B cell (primary cell): ENCODE data around the gene WDR45. TPM values are rescaled to one million over a fixed set of nuclear protein-coding genes. Genes with fewer than 3 reads are reported as not detected.

Source experiments
- ATAC-seq: fragments of 200-7000 bp; cut with Tn5 transposase; one replicate; pipeline ENCODE4 v1.10.0; 2021; ENCODE audit warnings: low read depth, mild to moderate bottlenecking, moderate number of reproducible peaks, moderate library complexity
- CTCF ChIA-PET: fragments of 350-600 bp; sonication (Branson Sonifier 250); formaldehyde crosslinking; loops from one replicate; lab custom pipeline; 2021; ENCODE audit warnings: antibody characterized with exemption, inconsistent platforms; lab: Charles Lee
- POLR2A ChIA-PET: fragments of 350-600 bp; sonication (Branson Sonifier 250); formaldehyde crosslinking; loops from one replicate; lab custom pipeline; 2021; ENCODE audit warnings: antibody characterized with exemption; lab: Charles Lee
- DNase-seq: peaks from one replicate; pipeline ENCODE4 v3.0.0; 2013
- H2AFZ ChIP-seq: 2 replicates; pipeline ENCODE4 v1.6.1; 2012; ENCODE audit warnings: mild to moderate bottlenecking, low read depth, low read length; ENCODE audit not compliant: insufficient read depth, poor library complexity, severe bottlenecking
- H3K27ac ChIP-seq, 2 donors: 1 replicate in 1 of 2; 2 replicates in 1 of 2; pipeline ENCODE4 v1.5.1; 2012 to 2013; ENCODE audit warnings: low read length in 2 of 2, mild to moderate bottlenecking in 2 of 2, moderate library complexity in 1 of 2
- H3K27me3 ChIP-seq, 4 experiments: fragments of 200-600 bp in 1 of 4; sonication (generic) in 1 of 4; replicated peaks in 1 of 4; 1 replicate in 2 of 4; 2 replicates in 2 of 4; pipeline versions ENCODE4 v1.6.1 to v1.7.0; 2013 to 2016; ENCODE audit warnings: low read length in 3 of 4, mild to moderate bottlenecking in 2 of 4, mixed read lengths in 1 of 4, moderate library complexity in 1 of 4; ENCODE audit not compliant: insufficient read depth in 4 of 4, control insufficient read depth in 3 of 4; ENCODE audit errors: control extremely low read depth in 1 of 4
- H3K36me3 ChIP-seq, 2 experiments: replicated peaks in 1 of 2; 1 replicate in 1 of 2; 2 replicates in 1 of 2; pipeline versions ENCODE4 v1.6.1 to v1.7.1; 2013; ENCODE audit warnings: low read length in 1 of 2; ENCODE audit not compliant: insufficient read depth in 2 of 2, control insufficient read depth in 1 of 2; ENCODE audit errors: control extremely low read depth in 1 of 2, extremely low read depth in 1 of 2
- H3K4me1 ChIP-seq, 2 donors: fragments of 200-600 bp in 1 of 2; sonication (generic) in 1 of 2; 1 replicate in 1 of 2; 2 replicates in 1 of 2; pipeline versions ENCODE4 v1.5.1 to v1.6.1; 2013 to 2017; ENCODE audit warnings: low read length in 2 of 2; ENCODE audit not compliant: control insufficient read depth in 2 of 2, insufficient read depth in 2 of 2
- H3K4me2 ChIP-seq: replicated peaks from 2 replicates; pipeline ENCODE3; 2012; ENCODE audit warnings: mild to moderate bottlenecking, low read depth, low read length; ENCODE audit not compliant: poor library complexity, severe bottlenecking
- H3K4me3 ChIP-seq, 5 experiments: fragments of 200-600 bp in 1 of 5; sonication (generic) in 1 of 5; 1 replicate in 3 of 5; 2 replicates in 2 of 5; pipeline versions ENCODE4 v1.5.1 to v1.7.0; 2011 to 2016; ENCODE audit warnings: low read length in 4 of 5, mild to moderate bottlenecking in 4 of 5, low read depth in 2 of 5, control low read depth in 1 of 5, moderate library complexity in 1 of 5; ENCODE audit not compliant: insufficient read depth in 1 of 5; ENCODE audit errors: control extremely low read depth in 1 of 5, extremely low read depth in 1 of 5
- H3K79me2 ChIP-seq: fragments of 200-600 bp; sonication (generic); one replicate; pipeline ENCODE4 v1.6.0; 2016; ENCODE audit warnings: low read length; ENCODE audit not compliant: control insufficient read depth, insufficient read depth
- H3K9ac ChIP-seq: fragments of 200-600 bp; sonication (generic); 2 replicates; pipeline ENCODE4 v1.6.1; 2017; ENCODE audit warnings: mild to moderate bottlenecking, low read length, moderate library complexity
- H3K9me3 ChIP-seq, 3 donors: one replicate each; pipeline versions ENCODE4 v1.6.1 to v1.7.1; 2013; ENCODE audit warnings: low read length in 2 of 3; ENCODE audit not compliant: control insufficient read depth in 2 of 3, insufficient read depth in 1 of 3; ENCODE audit errors: control extremely low read depth in 1 of 3
- H4K20me1 ChIP-seq: 2 replicates; pipeline ENCODE4 v1.6.0; 2012; ENCODE audit warnings: mild to moderate bottlenecking, low read length; ENCODE audit not compliant: insufficient read depth, control insufficient read depth, poor library complexity, severe bottlenecking
- H3K27ac Mint-ChIP-seq: one replicate; pipeline ENCODE4 v1.8.0; 2021; ENCODE audit warnings: mixed read lengths
- H3K27me3 Mint-ChIP-seq: one replicate; pipeline ENCODE4 v1.8.0; 2021; ENCODE audit warnings: mixed read lengths
- H3K4me1 Mint-ChIP-seq: one replicate; pipeline ENCODE4 v1.8.0; 2021; ENCODE audit warnings: mixed read lengths
- H3K4me3 Mint-ChIP-seq: one replicate; pipeline ENCODE4 v1.8.0; 2021; ENCODE audit warnings: mixed read lengths
- H3K9me3 Mint-ChIP-seq: one replicate; pipeline ENCODE4 v1.8.0; 2022; ENCODE audit warnings: mixed read lengths; ENCODE audit not compliant: insufficient read depth
- EZH2 ChIP-seq: IDR thresholded peaks from 2 replicates; pipeline ENCODE4 v1.6.1; 2012; ENCODE audit warnings: borderline replicate concordance, low read depth, mild to moderate bottlenecking, moderate library complexity, low read length; ENCODE audit not compliant: insufficient read depth, poor library complexity, severe bottlenecking
- WGBS: methylation state at CpG from one replicate; pipeline ENCODE4 v1.1.5; 2013; ENCODE audit warnings: missing lambda C conversion rate; ENCODE audit not compliant: insufficient coverage; 5-methylcytosine and 5-hydroxymethylcytosine counted together
- intact Hi-C: fragments of 100-400 bp; cut with micrococcal nuclease; formaldehyde crosslinking; loops from one replicate; pipeline ENCODE4 v1.10.0; 2022
- polyA plus RNA-seq: library from polyadenylated mRNA; depleted of rRNA; stranded (reverse); fragments of >200 nt; gene quantifications from 2 replicates; pipeline ENCODE4 v1.2.3, GENCODE V29; 2012
- total RNA-seq, 2 donors: library from RNA; stranded (reverse); fragments of 120-200 nt in 1 of 2; gene quantifications; 1 replicate in 1 of 2; 2 replicates in 1 of 2; pipeline versions ENCODE4 v1.2.3 to v1.2.4, GENCODE V29; 2013 to 2022
- TF ChIP-seq, protein P1 (sequence below): fragments of 200-600 bp; IDR thresholded peaks from one replicate; pipeline ENCODE4 v1.8.0; 2022; ENCODE audit warnings: antibody characterized with exemption, mild to moderate bottlenecking

Gene WDR45
- total and polyA plus RNA-seq, 2 donors (not counting 1 experiment from before 2014, with no cell fraction given): 100 to 153 TPM

DNA sequence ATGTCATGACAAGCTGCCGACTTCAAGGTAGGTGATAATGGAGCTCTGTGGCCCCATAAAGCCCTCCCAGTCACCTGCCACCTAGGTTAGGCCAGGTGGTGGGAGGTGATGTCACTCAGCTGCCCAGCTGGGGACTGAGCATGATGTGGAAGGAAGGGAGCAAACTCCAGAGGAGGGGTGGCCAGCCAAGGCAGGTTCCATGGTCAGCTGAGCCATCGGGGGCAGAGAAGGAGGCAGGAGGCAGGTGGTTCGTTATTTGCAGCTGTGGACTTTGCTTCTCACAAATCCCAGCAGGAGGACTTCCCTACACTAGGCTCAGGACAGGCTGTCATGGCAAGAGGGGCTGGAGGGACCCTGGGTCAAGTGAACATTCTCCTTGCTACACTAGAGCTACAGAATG lies 18.8 kb downstream of the WDR45 start:
- Histone ChIP-seq H3K4me2 (no peak overlapping the region), H3K9ac (no peak overlapping the region), H2AFZ (no peak overlapping the region), H3K9me3 (no peaks in the 10 kb centered on the region), H3K4me1 (no peaks in the 10 kb centered on the region), H3K36me3 (peaks cover 0 to 4% of the 10 kb centered on the region in 2 experiments), H4K20me1 (no peaks in the 10 kb centered on the region), H3K27me3 (no peaks in the 10 kb centered on the region), H3K4me3 (no peak overlapping the region), H3K79me2 (no peaks in the 10 kb centered on the region), H3K27ac (no peak overlapping the region)
- H3K4me1 Mint-ChIP-seq: no peaks in the 10 kb centered on the region
- H3K9me3 Mint-ChIP-seq: no peaks in the 10 kb centered on the region
- intact Hi-C loops: no loop called here
- 100% methylated on average over 1 of the region's 3 CpGs for WGBS
- no peaks in the 10 kb centered on the region for H3K27me3 Mint-ChIP-seq
- ChIA-PET CTCF (no interaction called here), POLR2A (no interaction called here)
- H3K4me3 Mint-ChIP-seq: no peak overlapping the region
- TF ChIP-seq, protein P1, sequence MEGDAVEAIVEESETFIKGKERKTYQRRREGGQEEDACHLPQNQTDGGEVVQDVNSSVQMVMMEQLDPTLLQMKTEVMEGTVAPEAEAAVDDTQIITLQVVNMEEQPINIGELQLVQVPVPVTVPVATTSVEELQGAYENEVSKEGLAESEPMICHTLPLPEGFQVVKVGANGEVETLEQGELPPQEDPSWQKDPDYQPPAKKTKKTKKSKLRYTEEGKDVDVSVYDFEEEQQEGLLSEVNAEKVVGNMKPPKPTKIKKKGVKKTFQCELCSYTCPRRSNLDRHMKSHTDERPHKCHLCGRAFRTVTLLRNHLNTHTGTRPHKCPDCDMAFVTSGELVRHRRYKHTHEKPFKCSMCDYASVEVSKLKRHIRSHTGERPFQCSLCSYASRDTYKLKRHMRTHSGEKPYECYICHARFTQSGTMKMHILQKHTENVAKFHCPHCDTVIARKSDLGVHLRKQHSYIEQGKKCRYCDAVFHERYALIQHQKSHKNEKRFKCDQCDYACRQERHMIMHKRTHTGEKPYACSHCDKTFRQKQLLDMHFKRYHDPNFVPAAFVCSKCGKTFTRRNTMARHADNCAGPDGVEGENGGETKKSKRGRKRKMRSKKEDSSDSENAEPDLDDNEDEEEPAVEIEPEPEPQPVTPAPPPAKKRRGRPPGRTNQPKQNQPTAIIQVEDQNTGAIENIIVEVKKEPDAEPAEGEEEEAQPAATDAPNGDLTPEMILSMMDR: no peak
- TF ChIP-seq EZH2: no peak
- DNase-seq (no peak), ATAC-seq (no peak)
- peak overlapping the region; percentile 20 for H3K27ac Mint-ChIP-seq

DNA sequence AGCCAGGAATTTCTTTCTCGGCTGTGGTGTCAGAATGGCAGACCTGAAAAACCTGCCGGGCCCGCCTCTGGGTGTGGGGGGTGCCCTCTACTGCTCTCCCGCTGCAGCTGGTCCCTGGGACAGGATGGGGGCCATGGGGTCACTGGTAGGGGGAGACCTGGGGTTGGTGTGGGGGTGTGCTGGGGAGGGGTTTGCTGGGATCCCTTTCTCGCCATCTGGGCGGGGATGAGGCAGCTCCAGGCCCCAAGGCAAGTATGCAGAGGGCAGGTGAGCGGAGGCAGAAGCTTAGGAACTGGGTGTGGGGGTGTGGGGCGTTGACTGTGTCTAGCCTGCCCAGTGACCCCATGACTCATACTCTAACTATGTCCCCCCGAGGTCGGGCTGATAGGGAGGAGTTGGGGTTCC lies 20.0 kb downstream of the WDR45 start:
- no peaks in the 10 kb centered on the region for H3K27me3 Mint-ChIP-seq
- H3K4me2 ChIP-seq: no peak overlapping the region
- CTCF ChIA-PET: no interaction called here
- H3K79me2 ChIP-seq: no peaks in the 10 kb centered on the region
- TF ChIP-seq, protein P1: no peak
- TF ChIP-seq EZH2: no peak
- H3K4me3 Mint-ChIP-seq: no peak overlapping the region
- H3K9me3 Mint-ChIP-seq: no peaks in the 10 kb centered on the region
- peaks cover 0 to 2% of the 10 kb centered on the region in 2 experiments for H3K36me3 ChIP-seq
- no peak overlapping the region for H2AFZ ChIP-seq
- peaks cover 8% of the 10 kb centered on the region for H3K4me1 Mint-ChIP-seq
- DNase-seq (no peak), ATAC-seq (no peak)
- intact Hi-C loops: no loop called here
- no peak overlapping the region for H3K9ac ChIP-seq
- no CpG with 5 or more reads among the region's 10 CpGs for WGBS
- H3K27me3 ChIP-seq: no peaks in the 10 kb centered on the region
- no peak overlapping the region for H3K4me3 ChIP-seq
- peaks cover 0 to 2% of the 10 kb centered on the region in 2 donors for H3K4me1 ChIP-seq
- H4K20me1 ChIP-seq: no peaks in the 10 kb centered on the region
- H3K27ac ChIP-seq: no peak overlapping the region
- H3K9me3 ChIP-seq: no peaks in the 10 kb centered on the region
- H3K27ac Mint-ChIP-seq: no peak overlapping the region
- POLR2A ChIA-PET: no interaction called here
